Putamen (tissue), 1 donor: Measurements from ENCODE around the gene BLTP2.
"Not testable (repeated sequence)": the region's sequence is repeated elsewhere in the genome, so short reads cannot be mapped to it uniquely, and the experiment has no call there.

Experiments used
- DNase-seq: peaks from one replicate; pipeline ENCODE4 v3.0.0-alpha.2; 2016; ENCODE audit warnings: low spot score

BLTP2 gene

DNA sequence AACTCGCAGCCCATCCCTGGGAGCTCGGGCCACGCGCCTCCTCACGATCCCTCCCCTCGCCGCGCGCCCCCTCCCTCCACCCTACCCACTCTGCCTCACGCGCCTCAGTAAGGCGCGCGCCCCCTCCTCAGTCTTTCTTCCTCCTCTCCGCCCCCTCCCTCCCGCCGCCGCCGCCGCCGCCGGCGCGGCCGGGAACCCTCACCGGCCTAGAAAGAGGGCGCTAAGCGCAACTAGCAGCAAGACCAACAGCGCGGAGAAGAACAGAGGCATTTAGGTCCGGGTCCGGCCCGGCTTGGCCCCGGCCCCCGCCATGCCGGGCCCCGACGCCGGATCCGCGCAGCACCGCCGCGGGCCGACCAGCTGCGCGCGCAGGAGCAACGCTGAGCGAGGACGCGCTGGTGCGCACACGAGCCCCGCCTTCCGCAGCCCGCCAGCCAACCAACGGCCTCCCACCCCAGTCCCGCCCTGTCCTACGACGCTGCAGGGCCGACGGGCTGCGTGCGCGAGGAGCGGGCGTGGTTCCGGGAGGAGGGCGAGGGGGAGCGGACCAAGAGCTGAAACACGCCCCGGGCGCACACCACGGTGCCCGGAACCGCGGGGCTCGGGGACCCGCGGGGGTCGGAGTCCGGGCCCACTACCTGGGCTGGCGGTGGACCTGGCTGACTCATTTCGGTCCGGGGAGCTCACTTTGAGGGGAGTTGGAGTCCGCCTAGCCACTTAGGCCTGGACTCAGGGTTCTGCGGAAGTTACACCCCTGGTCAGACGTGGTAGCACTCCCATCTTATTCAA, at the start of gene BLTP2:
TSS of gene BLTP2 (minus strand) at position 372 of the 789 bp plus-strand sequence. CDS start at position 270, 102 bp downstream.
- DNase-seq, result peak; percentile 96

DNA sequence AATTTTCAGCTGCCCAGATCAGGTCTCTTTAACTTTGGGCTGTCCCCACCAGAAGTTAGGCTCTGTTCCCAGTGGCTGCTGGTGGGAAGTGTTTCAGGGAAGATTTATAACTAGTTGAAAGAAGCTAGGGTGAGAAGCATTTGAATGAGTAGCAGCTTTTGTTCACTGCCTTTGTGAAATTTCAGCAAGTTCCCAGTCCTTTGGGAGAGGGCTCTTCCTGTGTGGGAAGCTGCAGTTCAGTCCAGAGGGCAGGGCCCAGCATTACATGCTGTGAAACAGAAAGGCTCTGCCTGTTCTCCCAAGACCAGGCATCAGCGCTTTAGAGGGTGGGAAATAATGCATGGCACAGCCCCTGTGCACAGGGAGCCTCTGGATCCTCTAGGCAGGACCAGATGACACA, 48.9 kb upstream of the BLTP2 start:
- no peak for DNase-seq

DNA sequence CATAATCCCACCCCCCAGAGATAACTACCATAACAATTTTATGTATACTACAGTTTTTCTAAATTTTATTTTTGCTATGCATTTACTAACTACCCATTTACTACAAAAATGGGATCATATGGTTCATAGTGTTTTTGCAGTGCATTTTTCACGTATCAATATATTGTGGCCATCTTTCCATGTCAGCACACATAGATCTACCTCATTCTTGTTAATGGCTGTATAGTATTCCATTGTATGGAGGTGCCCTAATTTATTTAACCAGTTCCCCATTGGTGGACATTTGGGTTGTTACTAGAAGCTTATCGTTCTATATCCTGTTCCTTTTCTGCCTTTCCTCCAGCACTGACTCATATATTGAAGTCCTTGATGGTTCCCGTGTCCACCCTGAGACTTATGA, 44.1 kb upstream of the BLTP2 start:
- DNase-seq, result no peak

DNA sequence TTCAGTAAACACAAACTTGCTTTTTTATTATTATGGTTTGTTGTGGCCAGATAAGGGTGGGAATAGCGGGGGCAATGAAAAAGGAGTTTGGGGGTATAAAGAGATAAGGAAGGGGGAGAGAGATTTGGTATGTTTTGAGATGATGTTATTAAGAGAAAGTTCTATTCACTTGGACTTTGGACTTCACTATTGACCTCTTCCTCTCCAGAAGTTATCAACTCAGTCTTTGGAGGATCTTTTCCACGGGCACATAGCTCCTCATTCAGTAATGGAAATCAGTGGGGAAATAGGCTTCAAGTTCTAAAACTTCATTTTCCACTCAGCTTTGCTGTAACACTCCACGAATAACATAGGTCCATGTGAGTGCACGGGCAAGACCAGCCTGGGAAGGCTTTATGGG, 43.5 kb upstream of the BLTP2 start:
- no peak for DNase-seq

DNA sequence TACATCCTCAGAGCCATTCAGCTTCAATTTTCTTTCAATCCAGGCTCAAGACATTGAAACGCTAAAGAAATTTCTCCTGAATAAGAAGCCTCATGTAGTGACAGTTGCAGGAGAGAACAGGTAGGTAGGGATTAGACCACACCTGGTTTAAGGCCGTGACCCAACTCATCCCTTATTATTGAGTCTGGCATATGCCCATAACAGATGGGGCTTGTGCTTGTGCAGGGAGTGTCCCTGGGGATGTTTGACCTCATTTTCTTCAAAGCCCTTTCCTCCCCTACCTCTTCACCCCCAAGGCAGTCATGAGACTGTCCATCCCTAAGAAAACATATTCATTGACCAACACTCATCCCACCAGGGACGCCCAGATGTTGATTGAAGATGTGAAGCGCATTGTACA, 41.3 kb upstream of the BLTP2 start:
- DNase-seq, result no peak

DNA sequence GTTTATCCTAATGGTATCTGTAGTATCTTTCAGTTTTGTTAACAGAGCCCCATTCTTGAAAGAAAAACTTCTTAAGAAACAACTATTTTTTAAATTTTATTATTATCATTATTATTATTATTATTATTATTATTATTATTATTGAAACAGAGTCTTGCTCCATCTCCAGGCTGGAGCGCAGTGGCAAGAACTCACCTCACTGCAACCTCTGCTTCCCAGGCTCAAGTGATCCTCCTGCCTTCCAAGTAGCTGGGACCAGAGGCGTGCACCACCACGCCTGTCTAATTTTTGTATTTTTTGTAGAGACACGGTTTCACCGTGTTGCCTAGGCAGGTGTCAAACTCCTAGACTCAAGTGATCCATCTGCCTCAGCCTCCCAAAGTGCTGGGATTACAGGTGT, 40.4 kb upstream of the BLTP2 start:
- no peak for DNase-seq

DNA sequence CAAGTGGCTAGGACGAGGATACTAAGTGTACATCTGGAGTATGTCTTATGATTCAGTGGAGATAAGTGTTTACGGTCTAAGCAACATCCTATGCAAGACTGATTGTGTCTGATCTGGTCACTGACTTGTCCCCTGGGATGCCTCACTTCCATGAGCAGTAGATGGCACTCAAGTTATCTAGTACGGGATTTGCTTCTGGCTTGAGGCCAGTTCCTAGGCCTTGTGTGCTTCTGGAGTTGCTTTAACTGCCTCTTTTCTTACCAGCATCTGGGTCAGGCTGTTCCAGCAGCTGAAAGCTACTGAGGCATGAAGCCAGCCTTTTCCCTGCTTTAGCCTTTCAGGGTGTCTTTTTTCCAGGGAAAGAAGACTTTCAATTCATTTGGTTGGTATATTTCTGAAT, 40.0 kb upstream of the BLTP2 start:
- DNase-seq, result peak; percentile 85

DNA sequence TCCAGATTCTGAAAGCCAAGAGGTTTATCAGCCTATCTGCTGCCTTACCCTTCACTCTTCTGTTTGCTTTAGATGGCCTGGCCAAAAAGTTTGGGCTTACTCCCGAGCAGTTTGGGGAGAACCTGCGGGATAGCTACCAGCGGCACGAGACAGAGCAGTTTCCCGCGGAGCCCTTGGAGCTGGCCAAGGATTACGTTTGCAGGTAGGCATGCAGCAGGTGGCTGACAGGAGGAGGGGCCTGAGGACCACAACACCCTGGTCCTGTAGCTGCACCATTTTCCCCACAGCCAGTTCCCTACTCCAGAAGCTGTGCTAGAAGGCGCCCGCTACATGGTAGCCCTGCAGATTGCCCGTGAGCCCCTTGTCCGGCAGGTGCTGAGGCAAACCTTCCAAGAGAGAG, 37.7 kb upstream of the BLTP2 start:
- no peak for DNase-seq

DNA sequence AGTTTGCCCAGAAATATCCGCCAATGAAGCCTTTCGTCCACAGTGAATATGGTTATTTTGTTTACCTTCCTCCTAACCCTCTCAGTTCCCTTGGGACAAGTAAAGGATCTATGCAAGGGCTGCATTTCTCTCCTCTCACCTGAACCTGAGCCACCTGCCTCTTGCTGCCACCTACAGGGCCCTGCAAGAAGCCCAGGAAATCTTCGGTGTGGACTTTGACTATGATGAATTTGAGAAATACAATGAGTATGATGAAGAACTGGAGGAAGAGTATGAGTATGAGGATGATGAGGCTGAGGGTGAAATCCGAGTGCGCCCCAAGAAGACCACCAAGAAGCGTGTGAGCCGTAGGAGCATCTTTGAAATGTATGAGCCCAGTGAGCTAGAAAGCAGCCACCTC, 31.0 kb upstream of the BLTP2 start:
- DNase-seq, result no peak

DNA sequence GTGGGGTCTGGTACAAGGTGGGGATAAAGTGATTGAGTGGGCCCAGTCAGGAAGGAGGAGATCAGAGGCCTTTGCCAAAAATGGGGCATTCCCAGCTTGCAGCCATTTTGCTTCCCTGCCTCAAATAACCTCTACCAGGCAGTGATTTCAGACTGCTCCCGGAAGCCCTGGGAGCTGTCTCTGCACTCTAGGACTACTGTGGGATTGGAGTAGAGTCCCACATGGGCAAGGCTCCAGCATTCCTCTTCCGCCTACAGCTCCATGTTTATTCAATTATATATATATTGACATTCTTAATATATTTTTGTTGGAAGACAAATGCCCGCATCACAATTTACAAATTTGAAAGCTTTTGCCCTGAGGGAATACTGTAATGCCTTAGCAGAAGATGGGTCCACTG, 30.5 kb upstream of the BLTP2 start:
- no peak for DNase-seq

DNA sequence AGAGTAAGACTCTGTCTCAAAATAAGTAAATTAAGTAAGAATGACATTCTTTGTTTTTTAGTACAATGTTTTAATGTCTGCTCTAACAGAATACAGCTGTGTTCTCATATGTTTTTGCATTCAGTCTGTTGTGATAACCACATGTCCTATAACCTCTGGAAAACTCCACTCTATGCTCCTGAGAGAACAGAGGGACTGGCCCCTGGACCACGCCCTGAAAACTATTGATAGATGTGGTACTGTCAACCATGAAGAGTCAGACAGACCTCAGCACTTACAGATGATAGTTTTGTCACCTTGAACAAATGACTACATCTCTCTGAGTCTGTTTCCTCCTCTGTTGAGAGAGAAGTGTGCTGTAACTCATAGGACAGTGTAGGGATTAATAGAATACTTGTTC, 25.0 kb upstream of the BLTP2 start:
- no peak for DNase-seq

DNA sequence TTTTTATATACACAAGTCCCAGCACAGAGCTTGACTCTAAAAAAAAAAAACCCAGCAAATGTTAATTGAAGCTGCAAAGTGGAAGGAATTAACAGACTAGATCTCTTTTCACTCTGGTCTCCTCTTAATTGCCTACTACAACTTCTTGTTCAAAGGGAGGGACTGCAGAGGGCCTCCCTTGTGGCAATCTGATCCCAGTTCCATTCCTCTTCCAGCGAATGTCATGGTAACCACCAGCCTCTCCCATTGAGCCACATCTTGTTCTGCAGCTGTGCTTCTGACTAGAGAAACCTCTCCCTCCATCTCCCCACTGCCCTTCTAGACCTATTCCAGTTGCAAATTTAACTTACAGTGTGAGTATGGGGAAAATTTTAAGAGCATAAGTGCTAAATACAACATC, 22.9 kb upstream of the BLTP2 start:
- no peak for DNase-seq

DNA sequence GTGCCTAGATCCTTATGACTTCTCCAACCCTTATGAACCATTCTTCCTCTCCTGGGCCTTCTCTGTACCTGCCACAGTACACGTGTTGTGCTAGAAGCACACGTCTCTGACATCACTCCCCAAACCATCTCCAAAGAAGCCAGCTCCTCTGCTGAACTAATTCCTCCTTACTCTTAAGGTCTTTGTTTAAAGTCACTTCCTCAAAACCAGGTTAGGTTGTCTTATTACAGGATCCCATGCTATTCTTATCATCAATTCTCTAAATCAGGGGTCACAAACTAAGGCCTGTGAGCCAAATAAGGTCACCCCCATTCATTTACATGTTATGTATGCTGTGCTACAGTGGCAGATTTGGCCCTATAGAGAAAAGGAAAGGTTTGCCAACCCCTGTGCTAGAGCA, 21.0 kb upstream of the BLTP2 start:
- DNase-seq, result no peak

DNA sequence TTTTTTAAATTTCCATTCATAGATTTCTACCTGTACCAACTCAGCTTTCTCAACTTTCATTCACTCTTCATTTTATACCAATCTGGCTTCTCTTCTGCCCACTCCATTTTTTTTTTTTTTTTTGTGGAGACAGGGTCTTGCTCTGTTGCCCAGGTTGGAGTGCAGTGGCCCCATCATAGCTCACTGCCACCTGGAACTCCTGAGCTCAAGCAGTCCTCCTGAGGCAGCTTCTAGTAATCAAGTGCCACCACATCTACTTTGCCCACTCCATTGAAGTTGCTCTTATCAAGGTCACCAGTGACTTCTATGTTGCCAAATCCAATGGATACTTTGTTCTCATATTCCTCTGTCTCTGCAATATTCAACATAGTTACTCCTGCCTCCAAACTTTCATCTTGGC, 18.8 kb upstream of the BLTP2 start:
- DNase-seq, result no peak

DNA sequence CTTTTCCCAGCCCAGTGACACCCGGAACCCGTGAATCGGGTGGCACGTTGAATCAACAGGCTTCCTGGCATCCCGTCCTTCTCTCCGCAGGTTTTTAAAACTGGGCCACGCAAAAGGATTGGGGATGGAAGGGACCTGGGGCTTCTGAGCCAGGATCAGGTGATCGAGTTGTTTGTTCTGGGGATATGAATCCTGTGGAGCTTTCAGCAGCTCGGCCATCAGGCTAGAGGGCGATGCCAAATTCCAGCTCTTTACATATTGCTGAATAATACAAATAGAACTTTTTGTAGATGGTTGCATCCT, 17.5 kb upstream of the BLTP2 start:
- no peak for DNase-seq

DNA sequence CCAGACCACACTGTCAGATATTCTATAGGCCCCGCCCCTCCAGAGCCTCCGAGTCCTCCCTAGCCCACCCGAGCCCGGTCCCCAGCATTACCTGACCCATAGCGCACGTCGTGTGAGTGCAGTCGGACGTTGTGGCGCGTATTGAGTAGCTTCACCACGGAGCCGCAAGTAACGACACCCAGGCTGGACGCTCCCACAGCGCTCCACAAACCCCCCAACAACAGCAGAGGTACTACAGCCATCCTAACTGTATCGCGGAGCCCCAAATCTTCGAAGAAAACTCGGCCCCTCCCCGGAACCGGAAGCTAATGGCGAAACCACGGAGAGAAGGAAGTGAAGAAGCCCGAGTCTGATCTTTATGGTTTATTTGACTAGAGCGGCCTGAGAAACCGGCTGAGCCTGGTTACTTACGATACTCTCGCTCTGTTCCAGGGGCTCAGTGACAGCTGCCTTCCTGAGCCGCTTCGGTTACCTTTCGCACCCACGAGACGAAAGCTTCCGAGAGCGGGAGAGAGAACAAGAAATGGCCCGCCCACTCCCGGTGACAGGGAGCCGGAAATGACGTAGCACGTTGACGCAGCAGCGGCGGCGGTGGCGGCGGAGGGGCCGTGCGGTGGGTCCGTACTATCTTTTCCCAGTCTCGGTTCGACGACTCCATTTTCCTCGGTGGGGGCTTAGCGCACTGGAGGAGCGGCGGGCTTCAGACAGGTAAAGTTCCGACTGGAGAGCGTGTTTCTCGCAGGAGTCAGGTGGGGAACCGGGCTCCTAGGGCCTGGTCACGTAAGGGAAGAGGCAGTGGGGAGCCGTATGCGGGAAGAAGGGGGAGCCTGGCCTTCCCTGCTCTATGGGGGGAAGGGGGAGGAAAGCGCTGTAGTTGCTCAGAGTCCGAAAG, 16.9 kb upstream of the BLTP2 start, which contains the start of the genes SDF2 and SUPT6H:
TSS of gene SDF2 (minus strand) at position 272 of the 892 bp plus-strand sequence. CDS start at position 242, 30 bp downstream.
TSS of gene SUPT6H (plus strand) at position 571 of the 892 bp plus-strand sequence. CDS start 11,197 bp downstream, outside the sequence.
- peak; percentile 93 for DNase-seq

DNA sequence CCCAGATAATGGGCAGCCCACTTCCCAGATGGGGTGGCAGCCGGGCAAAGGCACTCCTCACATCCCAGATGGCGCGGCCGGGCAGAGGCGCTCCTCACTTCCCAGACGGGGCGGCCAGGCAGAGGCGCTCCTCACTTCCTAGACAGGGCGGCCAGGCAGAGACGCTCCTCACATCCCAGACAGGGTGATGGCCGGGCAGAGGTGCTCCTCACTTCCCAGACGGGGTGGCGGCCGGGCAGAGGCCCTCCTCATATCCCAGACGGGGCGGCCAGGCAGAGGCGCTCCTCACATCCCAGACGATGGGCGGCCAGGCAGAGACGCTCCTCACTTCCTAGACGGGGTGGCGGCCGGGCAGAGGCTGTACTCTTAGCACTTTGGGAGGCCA, 14.5 kb upstream of the BLTP2 start:
- not testable (repeated sequence) for DNase-seq

DNA sequence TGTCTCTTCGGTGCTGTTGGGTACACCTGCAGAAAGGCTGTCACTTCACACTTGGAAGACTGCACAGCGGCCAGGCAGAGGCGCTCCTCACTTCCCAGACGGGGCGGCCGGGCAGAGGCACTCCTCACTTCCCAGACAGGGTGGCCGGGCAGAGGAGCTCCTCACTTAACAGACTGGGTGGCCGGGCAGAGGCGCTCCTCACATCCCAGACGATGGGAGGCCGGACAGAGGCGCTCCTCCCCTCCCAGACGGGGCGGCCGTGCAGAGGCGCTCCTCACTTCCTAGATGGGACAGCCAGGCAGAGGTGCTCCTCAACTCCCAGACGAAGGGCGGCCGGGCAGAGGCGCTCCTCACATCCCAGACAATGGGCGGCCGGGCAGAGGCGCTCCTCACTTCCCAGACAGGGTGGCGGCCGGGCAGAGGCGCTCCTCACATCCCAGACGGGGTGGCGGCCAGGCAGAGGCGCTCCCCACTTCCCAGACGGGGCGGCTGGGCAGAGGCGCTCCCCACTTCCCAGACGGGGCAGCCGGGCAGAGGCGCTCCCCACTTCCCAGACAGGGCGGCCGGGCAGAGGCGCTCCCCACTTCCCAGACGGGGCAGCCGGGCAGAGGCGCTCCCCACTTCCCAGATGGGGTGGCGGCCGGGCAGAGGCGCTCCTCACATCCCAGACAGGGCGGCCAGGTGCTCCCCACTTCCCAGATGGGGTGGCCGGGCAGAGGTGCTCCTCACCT, 14.0 kb upstream of the BLTP2 start:
- DNase-seq, result not testable (repeated sequence)

DNA sequence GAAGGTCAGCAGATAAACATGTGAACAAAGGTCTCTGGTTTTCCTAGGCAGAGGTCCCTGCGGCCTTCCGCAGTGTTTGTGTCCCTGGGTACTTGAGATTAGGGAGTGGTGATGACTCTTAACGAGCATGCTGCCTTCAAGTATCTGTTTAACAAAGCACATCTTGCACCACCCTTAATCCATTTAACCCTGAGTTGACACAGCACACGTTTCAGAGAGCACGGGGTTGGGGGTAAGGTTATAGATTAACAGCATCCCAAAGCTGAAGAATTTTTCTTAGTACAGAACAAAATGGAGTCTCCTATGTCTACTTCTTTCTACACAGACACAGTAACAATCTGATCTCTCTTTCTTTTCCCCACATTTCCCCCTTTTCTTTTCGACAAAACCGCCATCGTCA, 13.4 kb upstream of the BLTP2 start:
- DNase-seq, result not testable (repeated sequence)

DNA sequence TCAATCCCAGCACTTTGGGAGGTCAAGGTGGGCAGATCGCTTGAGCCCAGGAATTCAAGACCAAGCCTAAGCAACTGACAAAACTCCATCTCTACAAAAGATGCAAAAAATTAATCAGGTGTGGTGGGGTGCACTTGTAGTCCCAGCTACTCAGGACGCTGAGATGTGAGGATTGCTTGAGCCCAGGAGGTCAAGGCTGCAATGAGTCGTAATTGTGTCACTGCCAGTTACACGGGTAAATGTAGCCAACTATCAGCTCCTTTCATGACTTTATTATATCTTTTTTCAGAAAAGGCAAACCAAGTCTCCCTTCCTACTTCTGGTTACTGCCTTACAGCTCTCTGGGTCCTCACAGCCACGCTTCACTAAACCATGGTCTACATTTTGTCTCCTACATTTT, 12.8 kb upstream of the BLTP2 start:
- DNase-seq, result no peak

DNA sequence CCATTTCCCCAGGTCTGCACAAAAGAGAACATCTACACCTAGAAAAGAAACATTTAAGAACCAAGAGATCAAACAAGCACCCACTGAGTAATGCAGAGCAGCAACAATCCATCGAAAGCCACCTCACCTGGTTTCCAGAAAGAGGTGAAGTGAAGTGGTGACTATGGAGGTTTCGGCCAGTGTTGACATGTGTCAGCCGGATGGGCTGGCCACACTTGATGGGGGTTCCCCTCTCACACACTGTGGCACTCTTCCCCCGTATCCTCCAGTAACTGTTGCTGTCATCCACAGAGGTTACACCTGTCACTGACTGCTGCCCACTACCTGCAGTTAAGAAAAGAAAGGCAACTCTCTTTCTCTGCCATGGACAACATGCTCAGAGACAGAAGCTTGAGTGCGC, 10.2 kb upstream of the BLTP2 start:
- DNase-seq, result no peak

DNA sequence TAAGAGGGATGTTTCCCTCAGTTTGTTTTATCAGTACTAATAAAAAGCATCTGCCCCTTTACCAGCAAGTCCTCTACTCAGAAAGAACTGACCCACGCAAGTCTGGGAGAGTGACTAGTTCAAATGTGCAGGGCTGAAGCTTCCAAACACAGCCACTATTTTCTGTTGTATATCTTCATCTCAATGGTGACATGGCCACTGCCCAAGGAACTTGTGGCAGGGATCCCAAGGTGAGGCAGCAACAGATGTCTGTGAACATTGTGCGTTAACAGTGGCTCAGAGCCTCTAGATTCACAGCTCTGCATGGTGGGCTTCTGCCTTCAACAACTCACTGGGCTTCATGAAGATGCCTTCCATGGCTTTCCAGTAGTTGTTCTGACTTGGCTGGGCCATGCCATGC, 3.7 kb upstream of the BLTP2 start:
- no peak for DNase-seq
